Vagina (tissue), 2 donors: ENCODE measurements around the gene TSPAN4.

Experiments used
- POLR2AphosphoS5 ChIP-seq, 2 donors: sonication (generic); formaldehyde crosslinking; IDR thresholded peaks; one replicate each; pipeline ENCODE4 v1.9.0; 2017; ENCODE audit warnings: antibody characterized with exemption in 2 of 2, mild to moderate bottlenecking in 2 of 2, low read depth in 1 of 2; ENCODE audit not compliant: insufficient read depth in 1 of 2
- TF ChIP-seq, protein P1 (sequence below), 3 experiments: fragments of 450-650 bp in 2 of 3; fragments of 200-600 bp in 1 of 3; sonication (generic) in 1 of 3; IDR thresholded peaks; one replicate each; pipeline ENCODE4 v1.5.1; 2017 to 2019; ENCODE audit warnings: antibody characterized with exemption in 3 of 3, mild to moderate bottlenecking in 2 of 3, moderate library complexity in 2 of 3

GRCh38 chr11:899724-900123, 57.1 kb downstream of the TSPAN4 start:
- TF ChIP-seq, protein P1, sequence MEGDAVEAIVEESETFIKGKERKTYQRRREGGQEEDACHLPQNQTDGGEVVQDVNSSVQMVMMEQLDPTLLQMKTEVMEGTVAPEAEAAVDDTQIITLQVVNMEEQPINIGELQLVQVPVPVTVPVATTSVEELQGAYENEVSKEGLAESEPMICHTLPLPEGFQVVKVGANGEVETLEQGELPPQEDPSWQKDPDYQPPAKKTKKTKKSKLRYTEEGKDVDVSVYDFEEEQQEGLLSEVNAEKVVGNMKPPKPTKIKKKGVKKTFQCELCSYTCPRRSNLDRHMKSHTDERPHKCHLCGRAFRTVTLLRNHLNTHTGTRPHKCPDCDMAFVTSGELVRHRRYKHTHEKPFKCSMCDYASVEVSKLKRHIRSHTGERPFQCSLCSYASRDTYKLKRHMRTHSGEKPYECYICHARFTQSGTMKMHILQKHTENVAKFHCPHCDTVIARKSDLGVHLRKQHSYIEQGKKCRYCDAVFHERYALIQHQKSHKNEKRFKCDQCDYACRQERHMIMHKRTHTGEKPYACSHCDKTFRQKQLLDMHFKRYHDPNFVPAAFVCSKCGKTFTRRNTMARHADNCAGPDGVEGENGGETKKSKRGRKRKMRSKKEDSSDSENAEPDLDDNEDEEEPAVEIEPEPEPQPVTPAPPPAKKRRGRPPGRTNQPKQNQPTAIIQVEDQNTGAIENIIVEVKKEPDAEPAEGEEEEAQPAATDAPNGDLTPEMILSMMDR (IDR thresholded peaks at IDR 0.05) = no peak
- TF ChIP-seq POLR2AphosphoS5 (IDR thresholded peaks at IDR 0.05; ENCODE audit: insufficient read depth in 1 of 2, low read depth in 1 of 2) = no peak
